ENCODE results near the gene SLC18B1. TPM values are rescaled to one million over a fixed set of nuclear protein-coding genes. Genes with fewer than 3 reads are reported as not detected.

The SLC18B1 gene
- total and polyA plus RNA-seq, 2 of the 13 experiments (the other 11 are each of a cell fraction or from before 2014, with no cell fraction given) = 11.4 to 13.8 TPM

DNA sequence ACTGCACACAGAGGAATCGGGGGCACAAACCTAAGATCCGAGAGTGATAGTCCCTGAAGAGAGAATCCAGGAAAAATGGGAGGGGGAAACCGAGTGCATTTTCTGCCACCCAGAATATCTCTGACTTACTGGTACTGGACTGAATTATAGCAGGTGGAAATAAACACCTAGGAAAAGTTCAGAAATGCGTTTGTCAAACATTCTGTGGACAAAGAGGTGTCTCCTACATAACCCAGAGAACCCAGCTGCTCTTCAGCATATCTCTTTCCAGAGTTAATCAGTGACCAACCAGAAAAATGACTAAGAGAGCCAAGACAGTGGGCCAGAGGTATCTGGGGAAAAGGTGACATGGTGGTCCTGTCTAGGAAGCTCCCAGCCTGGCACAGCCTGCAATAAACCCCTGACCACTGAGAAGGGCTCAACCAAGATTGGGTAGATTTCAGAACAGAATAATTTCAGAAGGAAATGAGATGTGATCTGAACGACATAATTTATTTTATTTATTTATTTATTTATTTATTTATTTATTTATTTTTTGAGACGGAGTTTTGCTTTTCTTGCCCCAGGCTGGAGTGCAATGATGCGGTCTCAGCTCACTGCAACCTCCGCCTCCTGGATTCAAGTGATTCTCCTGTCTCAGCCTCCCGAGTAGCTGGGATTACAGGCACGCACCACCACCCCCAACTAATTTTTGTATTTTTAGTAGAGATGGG lies 78.5 kb downstream of the SLC18B1 start (continued):
- TF ChIP-seq, protein P1, sequence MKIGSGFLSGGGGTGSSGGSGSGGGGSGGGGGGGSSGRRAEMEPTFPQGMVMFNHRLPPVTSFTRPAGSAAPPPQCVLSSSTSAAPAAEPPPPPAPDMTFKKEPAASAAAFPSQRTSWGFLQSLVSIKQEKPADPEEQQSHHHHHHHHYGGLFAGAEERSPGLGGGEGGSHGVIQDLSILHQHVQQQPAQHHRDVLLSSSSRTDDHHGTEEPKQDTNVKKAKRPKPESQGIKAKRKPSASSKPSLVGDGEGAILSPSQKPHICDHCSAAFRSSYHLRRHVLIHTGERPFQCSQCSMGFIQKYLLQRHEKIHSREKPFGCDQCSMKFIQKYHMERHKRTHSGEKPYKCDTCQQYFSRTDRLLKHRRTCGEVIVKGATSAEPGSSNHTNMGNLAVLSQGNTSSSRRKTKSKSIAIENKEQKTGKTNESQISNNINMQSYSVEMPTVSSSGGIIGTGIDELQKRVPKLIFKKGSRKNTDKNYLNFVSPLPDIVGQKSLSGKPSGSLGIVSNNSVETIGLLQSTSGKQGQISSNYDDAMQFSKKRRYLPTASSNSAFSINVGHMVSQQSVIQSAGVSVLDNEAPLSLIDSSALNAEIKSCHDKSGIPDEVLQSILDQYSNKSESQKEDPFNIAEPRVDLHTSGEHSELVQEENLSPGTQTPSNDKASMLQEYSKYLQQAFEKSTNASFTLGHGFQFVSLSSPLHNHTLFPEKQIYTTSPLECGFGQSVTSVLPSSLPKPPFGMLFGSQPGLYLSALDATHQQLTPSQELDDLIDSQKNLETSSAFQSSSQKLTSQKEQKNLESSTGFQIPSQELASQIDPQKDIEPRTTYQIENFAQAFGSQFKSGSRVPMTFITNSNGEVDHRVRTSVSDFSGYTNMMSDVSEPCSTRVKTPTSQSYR (CRISPR knock-in tag; IDR thresholded peaks at IDR 0.05; ENCODE audit: borderline replicate concordance) = no peak
- TF ChIP-seq NCOA1 (CRISPR knock-in tag; IDR thresholded peaks at IDR 0.05) (no peak), CEBPZ (IDR thresholded peaks at IDR 0.05; ENCODE audit: low read length) (no peak), HNF4A (CRISPR knock-in tag; IDR thresholded peaks at IDR 0.05) (no peak), ESRRA (CRISPR knock-in tag; IDR thresholded peaks at IDR 0.05; ENCODE audit: low read depth) (no peak), HNRNPUL1 (IDR thresholded peaks at IDR 0.05; ENCODE audit: low read depth, low read length) (0 out of 2 replicates have a peak, but pooled peaks have one; percentile 47), ZNF337 (CRISPR knock-in tag; IDR thresholded peaks at IDR 0.05; ENCODE audit: borderline replicate concordance, low read depth) (no peak), ZNF331 (CRISPR knock-in tag; IDR thresholded peaks at IDR 0.05) (no peak), ZNF460 (CRISPR knock-in tag; IDR thresholded peaks at IDR 0.05; ENCODE audit: borderline replicate concordance) (no peak), ZNF720 (CRISPR knock-in tag; IDR thresholded peaks at IDR 0.05) (no peak), EP300 (IDR thresholded peaks at IDR 0.05; ENCODE audit: low read depth in 2 of 2, low read length in 2 of 2) (peak in 1 of 2 experiments; percentile 69; a peak in 1 of 4 replicates), EP300 (CRISPR knock-in tag; IDR thresholded peaks at IDR 0.05; ENCODE audit: borderline replicate concordance) (no peak), RXRB (CRISPR knock-in tag; IDR thresholded peaks at IDR 0.05; ENCODE audit: borderline replicate concordance) (peak; percentile 99), ZNF547 (CRISPR knock-in tag; IDR thresholded peaks at IDR 0.05) (no peak), ARNT2 (CRISPR knock-in tag; IDR thresholded peaks at IDR 0.05; ENCODE audit: low read depth) (no peak), NRL (CRISPR knock-in tag; IDR thresholded peaks at IDR 0.05; ENCODE audit: borderline replicate concordance) (no peak), TFAP4 (IDR thresholded peaks at IDR 0.05; ENCODE audit: borderline replicate concordance, low read depth) (peak; percentile 63), ARID2 (CRISPR knock-in tag; IDR thresholded peaks at IDR 0.05; ENCODE audit: borderline replicate concordance) (no peak), GTF2F1 (IDR thresholded peaks at IDR 0.05; ENCODE audit: low read length) (no peak), ZNF121 (CRISPR knock-in tag; IDR thresholded peaks at IDR 0.05) (no peak), ZSCAN12 (CRISPR knock-in tag; IDR thresholded peaks at IDR 0.05) (no peak)
- TF ChIP-seq, protein P2, sequence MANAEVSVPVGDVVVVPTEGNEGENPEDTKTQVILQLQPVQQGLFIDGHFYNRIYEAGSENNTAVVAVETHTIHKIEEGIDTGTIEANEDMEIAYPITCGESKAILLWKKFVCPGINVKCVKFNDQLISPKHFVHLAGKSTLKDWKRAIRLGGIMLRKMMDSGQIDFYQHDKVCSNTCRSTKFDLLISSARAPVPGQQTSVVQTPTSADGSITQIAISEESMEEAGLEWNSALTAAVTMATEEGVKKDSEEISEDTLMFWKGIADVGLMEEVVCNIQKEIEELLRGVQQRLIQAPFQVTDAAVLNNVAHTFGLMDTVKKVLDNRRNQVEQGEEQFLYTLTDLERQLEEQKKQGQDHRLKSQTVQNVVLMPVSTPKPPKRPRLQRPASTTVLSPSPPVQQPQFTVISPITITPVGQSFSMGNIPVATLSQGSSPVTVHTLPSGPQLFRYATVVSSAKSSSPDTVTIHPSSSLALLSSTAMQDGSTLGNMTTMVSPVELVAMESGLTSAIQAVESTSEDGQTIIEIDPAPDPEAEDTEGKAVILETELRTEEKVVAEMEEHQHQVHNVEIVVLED (CRISPR knock-in tag; IDR thresholded peaks at IDR 0.05; ENCODE audit: borderline replicate concordance) = no peak

All from HepG2 (cell line).